ENCODE measurements around the gene PTPRF.

DNA sequence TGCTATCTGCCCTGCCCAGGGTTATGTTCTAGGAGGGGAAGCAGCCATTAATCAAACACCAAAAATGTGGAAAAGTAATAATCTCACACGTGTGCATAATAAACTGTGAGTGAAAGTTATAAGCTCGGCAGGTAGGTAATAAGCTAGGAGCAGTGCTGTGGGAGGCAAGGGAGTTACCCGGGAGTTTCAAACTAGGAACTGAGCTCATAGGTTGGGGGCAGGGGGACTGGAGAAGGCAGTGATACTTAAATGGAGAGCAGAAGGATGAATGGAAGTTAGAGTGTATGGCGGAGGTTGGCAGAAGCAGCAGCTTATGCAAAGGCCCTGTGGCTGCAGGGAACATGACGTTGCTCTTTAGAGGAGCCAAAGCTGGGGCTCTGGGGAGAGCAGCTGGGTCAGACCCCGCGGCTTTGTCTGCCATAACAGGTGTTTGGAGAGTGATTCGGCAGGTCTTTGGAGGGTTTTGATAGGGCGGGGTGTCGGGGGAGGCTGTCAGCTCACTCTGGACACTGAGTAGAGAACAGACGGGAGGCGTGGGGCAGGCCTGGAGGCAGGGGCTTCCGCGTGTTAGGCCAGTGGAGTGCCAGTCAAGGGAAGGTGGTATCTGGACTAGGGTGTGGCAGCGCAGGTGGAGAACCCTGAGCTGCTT lies 20.0 kb downstream of the PTPRF start:
- TF ChIP-seq EZH2 (IDR thresholded peaks at IDR 0.05; ENCODE audit: borderline replicate concordance, low read length), result no peak
- TF ChIP-seq, protein P1, sequence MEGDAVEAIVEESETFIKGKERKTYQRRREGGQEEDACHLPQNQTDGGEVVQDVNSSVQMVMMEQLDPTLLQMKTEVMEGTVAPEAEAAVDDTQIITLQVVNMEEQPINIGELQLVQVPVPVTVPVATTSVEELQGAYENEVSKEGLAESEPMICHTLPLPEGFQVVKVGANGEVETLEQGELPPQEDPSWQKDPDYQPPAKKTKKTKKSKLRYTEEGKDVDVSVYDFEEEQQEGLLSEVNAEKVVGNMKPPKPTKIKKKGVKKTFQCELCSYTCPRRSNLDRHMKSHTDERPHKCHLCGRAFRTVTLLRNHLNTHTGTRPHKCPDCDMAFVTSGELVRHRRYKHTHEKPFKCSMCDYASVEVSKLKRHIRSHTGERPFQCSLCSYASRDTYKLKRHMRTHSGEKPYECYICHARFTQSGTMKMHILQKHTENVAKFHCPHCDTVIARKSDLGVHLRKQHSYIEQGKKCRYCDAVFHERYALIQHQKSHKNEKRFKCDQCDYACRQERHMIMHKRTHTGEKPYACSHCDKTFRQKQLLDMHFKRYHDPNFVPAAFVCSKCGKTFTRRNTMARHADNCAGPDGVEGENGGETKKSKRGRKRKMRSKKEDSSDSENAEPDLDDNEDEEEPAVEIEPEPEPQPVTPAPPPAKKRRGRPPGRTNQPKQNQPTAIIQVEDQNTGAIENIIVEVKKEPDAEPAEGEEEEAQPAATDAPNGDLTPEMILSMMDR (conservative IDR thresholded peaks at IDR 0.05 in 1 of 2, IDR thresholded peaks at IDR 0.05 in 1 of 2; ENCODE audit: extremely low read depth in 1 of 2, insufficient read depth in 1 of 2, low read depth in 1 of 2, low read length in 2 of 2), result no peak

All from mammary epithelial cell (primary cell).